ENCODE data around the gene TYMP.
"Not testable (repeated sequence)": the region's sequence is repeated elsewhere in the genome, so short reads cannot be mapped to it uniquely, and the experiment has no call there.

Gene TYMP

DNA sequence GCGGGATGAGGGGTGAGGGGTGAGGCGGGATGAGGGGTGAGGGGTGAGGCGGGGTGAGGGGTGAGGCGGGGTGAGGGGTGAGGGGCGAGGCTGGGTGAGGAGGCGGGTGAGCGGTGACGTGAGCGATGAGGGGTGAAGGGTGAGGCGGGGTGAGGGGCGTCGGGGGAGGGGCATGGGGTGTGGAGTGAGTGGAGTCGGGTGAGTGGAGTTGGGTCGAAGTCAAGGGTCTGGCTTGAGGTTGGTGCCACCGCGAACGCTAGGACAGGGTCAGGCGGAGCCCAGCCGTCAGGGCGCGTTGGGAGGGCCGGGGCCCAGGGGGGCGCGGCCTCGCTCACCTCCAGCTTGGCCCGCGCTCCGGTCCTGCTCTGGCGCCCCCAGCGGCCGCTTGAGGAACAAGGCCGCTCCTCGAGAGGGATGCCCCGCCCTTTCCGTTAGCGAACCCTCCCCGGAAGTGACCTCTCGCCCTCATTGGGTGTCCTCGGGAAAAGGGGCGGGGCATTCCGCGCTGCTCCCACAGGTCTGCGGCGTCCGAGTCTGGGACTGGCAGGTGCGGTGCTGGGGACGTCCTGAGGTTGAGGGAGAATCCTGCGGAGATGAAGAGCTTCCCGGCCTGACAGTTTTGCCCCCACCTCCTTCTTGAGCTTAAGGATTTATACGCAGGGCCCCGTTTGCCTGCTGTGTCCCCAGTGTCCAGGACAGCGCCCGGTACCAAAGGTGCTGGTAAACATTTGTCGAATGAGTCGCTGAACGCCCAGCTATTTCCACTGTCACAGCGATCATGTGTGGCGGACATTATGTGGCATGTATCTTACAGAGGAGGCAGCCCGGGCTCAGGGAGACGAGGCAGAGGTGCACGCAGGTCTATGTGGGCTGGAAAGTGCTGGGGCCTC is 33.0 kb upstream of the TYMP start, which contains the start of gene SYCE3:
TSS of gene SYCE3 (minus strand) at position 397 of the 890 bp plus-strand sequence. CDS start 6,514 bp downstream, outside the sequence.
- DNase-seq (ENCODE audit: low spot score): peak; percentile 91

DNA sequence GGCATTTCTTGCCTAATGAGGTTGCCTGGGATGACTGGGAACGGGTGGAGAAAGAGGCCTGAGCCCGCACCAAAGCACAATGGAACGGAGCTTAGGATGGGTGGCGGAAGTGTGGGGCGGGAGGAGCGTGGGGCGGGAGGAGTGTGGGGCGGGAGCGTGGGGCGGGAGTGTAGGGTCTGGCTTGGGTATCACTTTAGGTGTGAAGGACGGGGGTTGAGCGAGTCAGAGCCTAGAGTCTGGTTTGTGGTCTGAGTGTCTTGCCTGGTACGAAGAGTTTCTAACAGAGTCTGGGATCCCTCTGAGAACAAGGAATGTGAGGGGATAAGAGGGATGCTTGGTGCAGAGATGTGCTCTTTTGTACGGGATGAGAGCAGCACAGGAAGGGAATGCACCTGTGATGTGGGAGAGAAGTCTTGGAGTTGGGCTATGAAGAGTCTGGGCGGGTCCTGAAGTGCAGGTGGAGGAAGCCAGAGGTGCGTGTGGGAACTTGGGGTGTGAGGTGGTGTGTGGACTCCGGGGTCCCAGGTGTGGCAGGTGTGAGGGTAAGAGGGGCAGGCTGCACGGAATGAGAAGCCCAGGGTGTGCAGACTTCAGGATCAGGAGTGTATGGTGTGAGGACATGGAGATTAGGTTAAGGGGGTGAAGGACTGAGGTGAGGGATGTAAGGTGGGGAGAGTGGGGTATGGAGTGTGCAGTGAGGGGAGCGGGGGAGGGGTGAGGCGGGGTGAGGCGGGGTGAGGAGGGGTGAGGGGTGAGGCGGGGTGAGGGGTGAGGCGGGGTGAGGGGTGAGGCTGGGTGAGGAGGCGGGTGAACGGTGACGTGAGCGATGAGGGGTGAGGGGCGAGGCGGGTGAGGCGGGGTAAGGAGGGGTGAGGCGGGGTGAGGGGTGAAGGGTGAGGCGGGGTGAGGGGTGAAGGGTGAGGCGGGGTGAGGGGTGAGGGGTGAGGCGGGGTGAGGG is 31.9 kb upstream of the TYMP start:
- no peak for DNase-seq (ENCODE audit: low spot score)

DNA sequence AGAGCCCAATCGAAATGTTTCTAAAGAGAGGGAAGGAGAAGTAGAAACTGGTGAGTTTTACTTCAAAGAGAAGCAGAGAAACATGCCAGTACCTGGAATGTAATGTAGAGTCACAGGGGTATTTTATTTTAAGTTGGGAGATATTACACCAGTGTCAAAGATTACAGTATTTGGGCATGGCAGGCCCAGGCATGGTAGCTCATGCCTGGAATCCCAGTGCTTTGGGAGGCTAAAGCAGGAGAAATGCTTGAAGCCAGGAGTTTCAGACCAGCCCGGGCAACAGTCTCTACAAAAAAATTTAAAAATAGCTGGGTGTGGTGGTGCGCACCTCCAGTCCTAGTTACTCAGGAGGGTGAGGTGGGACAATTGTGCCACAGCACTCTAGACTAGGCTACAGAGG is 30.2 kb upstream of the TYMP start:
- no peak for DNase-seq (ENCODE audit: low spot score)

DNA sequence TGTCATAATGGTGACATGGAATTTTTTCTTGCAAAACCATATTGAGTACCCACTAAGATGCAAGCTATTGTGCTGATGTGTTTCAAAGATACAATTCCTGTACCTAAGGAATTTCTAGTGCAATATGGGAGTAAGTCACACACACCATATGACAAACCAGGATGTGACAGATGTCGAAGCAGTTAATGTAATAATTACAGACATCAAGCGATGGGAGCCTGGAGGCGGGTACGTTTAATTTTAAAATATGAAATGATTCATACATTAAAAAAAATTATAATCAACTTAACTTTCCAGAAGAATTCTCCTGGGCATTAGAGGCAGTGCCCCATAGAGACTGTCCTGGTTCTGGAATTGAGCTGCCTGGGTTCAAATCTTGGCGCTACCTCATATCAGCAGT is 26.9 kb upstream of the TYMP start:
- peak; percentile 63 for DNase-seq (ENCODE audit: low spot score)

DNA sequence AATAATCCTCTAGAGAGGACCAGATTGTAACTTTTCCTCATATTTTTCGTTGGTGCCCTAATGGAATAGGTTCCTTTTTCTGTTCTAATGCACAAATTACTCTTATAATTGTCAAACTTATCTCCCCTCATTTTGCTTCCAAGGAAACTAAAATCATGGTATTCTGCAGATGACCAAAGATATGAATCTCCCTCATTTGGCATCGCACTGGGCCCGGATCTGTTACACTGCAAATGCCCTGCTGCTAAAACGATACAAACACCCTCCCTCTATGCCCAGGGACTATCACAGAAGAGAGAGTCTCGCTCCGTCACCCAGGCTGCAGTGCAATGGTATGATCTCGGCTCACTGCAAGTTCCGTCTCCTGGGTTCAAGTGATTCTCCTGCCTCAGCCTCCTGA is 23.5 kb upstream of the TYMP start:
- no peak for DNase-seq (ENCODE audit: low spot score)

DNA sequence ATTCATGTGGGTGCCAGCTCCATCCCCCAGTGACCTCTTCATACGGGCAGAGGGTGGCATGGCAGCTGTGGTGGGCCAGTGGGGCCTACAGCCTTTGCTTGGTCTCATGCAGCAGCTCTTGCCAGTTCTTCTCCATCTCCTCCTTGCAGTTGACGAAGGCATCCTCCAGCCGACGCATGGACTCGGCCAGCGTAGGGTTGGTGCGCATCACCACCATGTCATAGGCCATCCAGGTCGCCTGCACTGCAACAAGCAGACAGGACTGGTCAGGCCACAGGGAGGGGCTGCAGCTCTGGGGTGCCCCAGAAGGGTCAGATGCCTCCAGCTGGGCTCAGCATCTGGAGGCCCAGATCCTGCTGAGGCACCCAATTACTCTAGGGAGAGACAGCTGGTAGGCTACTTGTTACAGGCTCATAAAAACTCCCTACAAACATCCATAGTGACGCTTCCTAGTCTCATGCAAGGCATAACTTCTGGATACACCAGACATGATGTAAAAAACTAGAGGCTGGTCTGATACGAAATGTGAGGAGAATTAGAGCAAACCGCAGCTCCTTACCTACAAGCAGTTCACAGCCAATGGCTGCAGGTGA is 21.4 kb upstream of the TYMP start:
- DNase-seq (ENCODE audit: low spot score): no peak

DNA sequence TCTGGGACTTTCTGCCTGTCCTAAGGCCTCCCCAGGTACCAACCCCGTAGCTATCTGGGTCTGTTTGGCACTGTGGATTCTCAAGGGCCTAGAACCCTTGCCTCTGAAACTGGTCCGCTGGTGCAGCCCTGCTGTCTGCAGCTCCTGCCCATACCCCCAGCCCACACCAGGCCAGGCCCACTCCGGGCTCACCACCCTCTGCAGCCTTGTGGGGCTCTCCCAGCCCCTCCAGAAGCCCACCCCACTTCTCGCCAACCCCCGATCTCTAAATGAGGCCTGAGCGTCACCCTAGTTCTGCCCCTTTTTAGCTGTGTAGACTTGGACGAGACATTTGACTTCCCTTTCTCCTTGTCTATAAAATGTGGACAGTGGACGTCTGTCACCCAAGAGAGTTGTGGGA is 20.6 kb upstream of the TYMP start:
- DNase-seq (ENCODE audit: low spot score): no peak

DNA sequence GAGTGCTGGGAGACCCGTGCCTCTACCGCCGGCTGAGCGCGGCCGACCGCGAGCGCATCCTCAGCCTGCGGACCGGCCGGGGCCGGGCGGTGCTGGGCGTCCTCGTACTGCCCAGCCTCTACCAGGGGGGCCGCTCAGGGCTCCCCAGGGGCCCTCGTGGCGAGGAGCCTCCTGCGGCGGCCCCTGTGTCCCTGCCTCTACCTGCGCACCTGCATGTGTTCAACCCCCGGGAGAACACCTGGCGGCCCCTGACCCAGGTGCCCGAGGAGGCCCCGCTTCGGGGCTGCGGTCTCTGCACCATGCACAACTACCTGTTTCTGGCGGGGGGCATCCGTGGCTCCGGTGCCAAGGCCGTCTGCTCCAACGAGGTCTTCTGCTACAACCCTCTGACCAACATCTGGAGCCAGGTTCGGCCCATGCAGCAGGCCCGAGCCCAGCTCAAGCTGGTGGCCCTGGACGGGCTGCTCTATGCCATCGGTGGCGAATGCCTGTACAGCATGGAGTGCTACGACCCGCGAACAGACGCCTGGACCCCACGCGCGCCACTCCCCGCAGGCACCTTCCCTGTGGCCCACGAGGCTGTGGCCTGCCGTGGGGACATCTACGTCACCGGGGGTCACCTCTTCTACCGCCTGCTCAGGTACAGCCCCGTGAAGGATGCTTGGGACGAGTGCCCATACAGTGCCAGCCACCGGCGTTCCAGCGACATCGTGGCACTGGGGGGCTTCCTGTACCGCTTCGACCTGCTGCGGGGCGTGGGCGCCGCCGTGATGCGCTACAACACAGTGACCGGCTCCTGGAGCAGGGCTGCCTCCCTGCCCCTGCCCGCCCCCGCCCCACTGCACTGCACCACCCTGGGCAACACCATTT is 19.3 kb upstream of the TYMP start:
- no peak for DNase-seq (ENCODE audit: low spot score)

DNA sequence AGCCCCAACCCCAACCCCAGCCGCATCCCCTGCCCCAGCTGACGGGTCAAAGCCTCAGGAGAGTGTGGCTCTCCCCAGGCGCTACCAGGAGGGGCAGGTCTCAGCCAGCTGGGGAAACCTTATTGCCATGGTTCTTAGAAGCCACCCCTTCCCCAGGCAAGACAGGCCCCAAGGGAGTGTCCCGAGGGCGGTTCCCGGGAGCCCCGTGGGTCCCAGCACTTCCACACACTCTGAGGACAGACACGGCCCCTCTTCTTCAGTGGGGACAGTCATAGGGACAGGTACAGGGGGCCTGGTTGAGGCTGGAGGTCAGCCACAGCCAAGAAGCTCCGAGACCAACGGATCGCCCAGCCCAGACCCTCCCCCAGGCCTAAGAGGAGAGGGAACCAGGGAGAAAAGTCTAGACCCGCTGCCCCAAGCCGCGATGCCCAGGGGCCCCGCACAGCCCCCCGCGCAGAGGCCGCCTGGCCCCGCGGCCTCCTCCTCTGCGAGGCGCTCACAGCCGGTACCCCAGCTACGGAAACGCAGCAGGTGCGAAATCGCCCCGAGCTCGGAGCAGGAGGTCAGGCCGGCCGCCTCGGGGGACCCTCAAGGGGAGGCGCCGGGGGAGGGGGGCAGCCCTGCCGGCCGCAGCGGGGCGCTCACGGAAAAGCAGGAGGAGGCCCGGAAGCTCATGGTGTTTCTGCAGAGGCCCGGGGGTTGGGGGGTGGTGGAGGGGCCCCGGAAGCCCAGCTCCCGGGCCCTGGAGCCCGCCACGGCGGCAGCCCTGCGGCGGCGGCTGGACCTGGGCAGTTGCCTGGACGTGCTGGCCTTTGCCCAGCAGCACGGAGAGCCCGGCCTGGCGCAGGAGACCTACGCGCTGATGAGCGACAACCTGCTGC is 18.5 kb upstream of the TYMP start:
- no peak for DNase-seq (ENCODE audit: low spot score)

DNA sequence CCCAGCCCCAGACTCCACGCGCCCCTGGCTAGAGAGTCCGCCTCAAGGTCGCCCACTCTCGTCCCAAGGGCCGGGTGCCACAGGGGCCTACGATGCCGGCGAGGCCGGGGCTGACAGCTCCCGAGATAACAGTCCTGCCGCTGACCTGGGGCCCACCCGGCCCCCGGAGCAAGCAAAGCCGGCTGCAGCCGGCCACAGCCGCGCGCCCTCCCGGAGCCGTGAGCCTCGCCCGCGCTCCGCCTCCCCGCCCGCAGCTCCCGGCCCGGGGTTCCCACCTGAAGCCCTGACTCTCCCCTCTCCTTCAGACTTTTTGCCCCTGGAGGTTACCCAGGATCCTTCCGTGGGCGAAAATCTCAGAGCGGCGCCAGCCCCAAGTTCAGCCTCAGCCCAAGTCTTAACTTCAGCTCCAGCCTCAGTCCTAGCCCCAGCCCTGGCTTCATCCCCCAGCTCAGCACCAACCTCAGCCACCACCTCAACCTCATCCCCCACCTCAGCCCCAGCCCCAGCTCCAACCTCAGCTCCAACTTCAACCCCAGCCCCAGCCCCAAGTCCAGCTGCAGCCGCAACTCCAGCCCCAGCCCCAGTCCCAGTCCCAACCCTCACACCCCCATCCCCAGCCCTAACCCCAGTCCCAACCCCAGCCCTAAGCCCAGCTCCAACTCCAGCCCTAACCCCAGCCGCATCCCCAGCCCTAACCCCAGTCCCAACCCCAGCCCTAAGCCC is 17.6 kb upstream of the TYMP start:
- DNase-seq (ENCODE audit: low spot score): no peak

DNA sequence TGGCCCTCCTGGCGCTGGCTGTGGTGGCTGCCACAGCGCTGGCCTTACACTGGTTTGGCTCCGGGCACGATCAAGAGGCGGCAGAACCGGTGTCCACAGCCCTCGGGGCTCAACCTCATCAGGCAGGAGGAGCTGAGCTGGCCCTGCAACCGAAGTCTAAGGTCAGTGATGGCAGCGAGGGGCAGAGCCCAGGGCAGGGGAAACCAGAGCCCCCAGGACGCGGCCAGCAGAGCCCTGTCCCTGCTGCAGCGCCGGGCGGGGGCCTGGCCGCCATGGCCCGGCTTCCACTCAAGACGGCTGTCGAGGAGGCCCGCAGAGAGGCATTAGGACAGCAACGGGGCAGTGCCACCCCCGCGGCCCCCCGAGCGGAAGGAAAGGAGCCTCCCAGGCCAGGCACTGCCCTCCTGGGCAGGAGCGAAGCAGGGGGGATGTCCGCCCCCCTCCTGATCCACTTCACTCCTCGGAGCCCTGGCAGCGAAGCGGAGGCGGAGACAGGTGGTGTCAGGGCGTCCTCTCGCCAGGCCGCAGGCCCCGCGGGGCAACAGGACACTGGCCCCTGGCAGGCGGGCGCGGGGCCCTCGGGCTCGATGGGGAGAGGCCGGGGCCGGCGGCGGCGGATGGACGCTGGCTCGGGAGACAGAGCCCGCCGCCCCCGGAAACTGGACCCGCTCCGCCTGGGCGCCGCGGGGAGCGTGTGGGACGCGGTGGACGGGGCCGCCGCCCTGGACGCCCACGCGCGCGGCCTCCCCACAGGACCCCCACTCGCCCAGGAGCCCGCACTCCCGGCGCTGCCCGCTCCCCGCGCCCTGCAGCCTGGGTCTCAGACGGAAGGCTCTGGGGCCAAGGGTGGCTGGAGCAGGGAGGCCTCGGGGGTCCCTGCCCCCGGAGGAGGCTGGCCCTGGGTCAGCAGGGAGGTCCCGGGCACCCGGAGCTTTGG is 16.8 kb upstream of the TYMP start:
- no peak for DNase-seq (ENCODE audit: low spot score)

DNA sequence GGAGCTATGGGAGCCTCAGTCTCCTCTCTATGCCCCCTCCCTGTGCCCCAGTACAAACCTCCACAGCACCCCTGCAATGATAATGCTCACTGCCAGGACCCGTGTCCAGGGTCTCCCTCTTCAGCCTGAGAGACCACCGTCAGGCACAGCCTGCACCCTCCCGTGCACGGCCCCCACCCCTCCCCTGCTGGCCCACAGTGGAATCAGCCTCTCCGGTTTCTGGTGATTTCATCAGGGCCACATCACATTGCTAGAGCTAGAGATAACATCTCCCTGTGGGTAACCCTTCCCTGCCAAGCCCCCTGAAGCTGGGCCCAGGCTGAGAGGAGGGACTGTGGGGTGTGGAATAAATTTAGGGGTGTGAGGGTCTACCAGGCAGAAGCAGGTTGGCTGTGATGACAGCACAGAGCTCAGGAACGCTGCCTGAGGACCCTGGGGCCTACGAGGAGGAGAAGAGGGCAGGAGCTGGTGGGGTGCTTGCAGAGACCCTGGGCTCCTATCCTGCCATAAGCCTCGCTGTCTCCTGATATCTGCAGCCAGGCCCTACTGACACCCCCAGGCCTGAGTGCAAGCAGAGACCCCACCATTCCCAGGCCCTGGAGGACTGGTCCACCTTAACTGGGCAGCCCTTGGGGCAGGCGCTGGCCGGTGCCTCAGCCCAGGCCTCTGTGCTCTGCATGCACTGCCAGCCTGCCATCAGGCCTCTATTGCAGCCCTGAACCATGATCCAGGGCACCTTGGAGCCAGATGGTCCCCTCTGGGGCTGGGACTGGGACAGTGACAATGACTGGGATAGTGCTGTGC is 15.9 kb upstream of the TYMP start, which contains the start of gene KLHDC7B:
TSS of gene KLHDC7B (plus strand) at position 378 of the 804 bp plus-strand sequence. CDS start at position 723, 345 bp downstream.
- DNase-seq (ENCODE audit: low spot score): no peak

DNA sequence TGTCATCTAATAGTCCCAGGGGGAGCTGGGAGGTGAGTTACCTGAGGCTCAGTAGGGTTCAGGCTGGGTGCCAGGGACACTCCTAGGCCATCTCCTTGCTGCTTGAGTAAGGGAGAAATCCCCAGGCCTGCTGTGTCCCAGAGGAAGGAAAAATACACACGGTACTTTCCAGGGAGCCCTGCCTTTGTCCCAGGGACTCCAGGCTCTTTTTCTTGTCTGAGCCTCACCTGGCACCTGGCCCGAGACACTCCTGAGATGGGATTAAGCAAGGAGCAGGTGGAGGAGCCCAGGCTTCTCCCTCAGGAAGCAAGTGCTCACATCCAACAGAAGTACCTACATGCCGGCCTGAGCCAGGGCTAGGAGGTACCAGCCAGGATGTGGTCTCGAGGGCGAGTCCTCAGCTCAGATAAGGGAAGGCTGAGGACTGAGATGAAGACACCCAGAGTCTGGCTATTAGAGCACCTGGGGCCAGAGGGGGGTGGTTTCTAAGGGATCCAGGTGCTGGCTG is 15.0 kb upstream of the TYMP start:
- DNase-seq (ENCODE audit: low spot score): no peak

DNA sequence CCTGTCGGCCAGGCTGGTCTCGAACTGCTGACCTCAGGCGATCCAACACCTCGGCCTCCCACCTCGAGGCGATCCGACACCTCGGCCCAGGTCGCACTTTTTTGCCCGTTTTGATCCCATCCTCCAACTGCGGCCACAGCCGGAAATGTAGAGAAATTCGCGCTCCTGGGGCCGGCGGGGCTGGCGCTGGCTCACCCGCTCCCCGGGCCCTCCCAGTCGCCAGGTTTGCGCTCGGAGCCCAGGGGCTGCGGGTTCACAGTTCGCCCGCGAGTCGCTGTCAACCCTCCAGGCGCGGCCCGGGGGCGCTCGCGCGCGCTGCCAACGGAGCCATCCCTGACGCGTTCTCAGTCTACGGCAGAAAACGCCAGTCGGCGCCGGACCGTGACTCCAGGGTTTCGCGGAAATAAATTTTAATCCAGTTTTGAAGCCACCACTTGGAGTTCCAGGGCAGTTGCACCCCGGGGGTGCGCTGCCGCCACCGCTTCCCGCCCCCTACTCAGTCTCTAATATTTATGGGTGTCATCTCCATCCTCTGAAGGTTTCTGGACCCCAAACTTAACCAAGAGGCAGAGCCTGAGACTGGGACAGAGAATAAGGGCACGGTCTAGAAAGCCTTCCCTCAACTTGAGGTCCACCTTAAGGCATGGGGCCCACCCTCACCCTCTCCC is 14.4 kb upstream of the TYMP start:
- DNase-seq (ENCODE audit: low spot score): no peak

DNA sequence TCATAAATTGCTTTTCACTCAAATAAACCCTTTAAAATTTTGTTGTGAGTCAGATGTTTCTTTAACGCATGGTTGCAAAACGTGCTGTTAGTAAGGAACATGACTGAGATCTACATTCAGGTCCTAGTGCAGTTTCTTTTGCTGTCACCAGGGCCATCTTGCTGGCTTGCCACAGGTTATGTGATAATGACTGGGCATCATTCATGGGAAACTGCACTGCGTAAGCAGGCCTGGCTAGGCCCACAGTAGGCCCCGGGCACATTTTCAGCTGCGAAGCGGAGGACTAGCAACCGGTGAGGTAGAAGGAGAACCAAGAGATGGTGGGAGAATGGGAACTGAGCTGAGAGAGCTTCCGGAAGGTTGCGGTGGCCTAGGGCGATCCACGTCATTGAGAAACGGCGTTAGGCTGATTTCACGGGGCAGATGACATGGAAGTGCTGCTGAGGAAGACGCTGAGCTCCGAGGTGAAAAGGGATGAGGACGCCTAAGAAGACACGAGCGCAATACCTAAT is 12.7 kb upstream of the TYMP start:
- no peak for DNase-seq (ENCODE audit: low spot score)

DNA sequence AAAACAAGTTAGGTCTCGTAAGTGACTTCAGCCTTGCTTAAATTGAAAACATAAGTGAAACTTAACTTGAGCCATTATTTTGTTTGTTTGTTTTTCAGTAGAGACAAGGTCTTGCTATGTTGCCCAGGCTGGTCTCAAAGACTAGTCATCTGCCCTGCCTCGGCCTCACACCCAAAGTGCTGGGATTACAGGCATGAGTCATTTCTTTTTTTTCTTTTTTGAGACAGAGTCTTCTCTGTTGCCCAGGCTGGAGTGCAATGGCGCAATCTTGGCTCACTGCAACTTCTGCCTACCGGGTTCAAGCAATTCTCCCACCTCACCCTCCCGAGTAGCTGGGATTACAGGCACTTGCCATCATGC is 11.8 kb upstream of the TYMP start:
- DNase-seq (ENCODE audit: low spot score): not testable (repeated sequence)

DNA sequence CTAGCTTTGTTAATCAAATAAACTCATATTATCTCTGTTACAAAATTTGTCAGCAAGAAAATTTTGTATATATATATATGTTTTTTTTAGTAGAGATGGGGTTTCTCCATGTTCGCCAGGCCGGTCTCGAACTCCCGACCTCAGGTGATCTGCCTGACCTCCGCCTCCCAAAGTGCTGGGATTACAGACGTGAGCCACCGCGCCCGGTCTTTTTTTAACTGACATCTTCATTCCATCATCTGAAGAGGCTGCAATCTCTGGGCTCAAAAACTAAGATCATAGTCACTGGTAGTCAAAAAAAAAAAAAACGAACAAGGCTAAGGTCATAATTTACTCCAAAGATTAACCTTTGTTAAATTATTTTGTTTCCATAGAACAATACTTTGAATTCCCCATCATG is 10.6 kb upstream of the TYMP start:
- no peak for DNase-seq (ENCODE audit: low spot score)
